GM23248 (cell line): ENCODE data around the gene DTNB.

Experiments
- EZH2 ChIP-seq: fragments of 200-600 bp; sonication (generic); IDR thresholded peaks from 2 replicates; pipeline ENCODE4 v1.6.1; 2018; ENCODE audit warnings: antibody characterized with exemption, mild to moderate bottlenecking; ENCODE audit not compliant: insufficient read depth, poor library complexity, severe bottlenecking
- EZH2phosphoT487 ChIP-seq: fragments of 200-600 bp; sonication (generic); IDR thresholded peaks from 2 replicates; pipeline ENCODE4 v1.6.1; 2018; ENCODE audit warnings: antibody characterized with exemption, moderate library complexity, mild to moderate bottlenecking, low read depth; ENCODE audit not compliant: insufficient read depth

GRCh38 chr2:25650256-25650655 is 23.1 kb downstream of the DTNB start:
- TF ChIP-seq EZH2 (no peak), EZH2phosphoT487 (no peak)
